Peyer's patch (tissue), 4 donors: ENCODE data around the gene CERS6. TPM values are rescaled to one million over a fixed set of nuclear protein-coding genes. Genes with fewer than 3 reads are reported as not detected.

Experiments
- DNase-seq, 3 donors: peaks; one replicate each; pipeline ENCODE4 v3.0.0-alpha.2; 2017 to 2019
- H3K27ac ChIP-seq, 4 donors: fragments of 200-600 bp; sonication (generic); one replicate each; pipeline ENCODE4 v1.5.1; 2016 to 2019
- H3K27me3 ChIP-seq, 2 donors: fragments of 200-600 bp; sonication (generic); one replicate each; pipeline ENCODE4 v1.5.1; 2019
- H3K36me3 ChIP-seq, 3 donors: fragments of 200-600 bp; sonication (generic); one replicate each; pipeline ENCODE4 v1.5.1; 2016 to 2019
- H3K4me1 ChIP-seq, 4 donors: fragments of 200-600 bp; sonication (generic); one replicate each; pipeline ENCODE4 v1.5.1; 2016 to 2019
- H3K4me3 ChIP-seq, 4 donors: fragments of 200-600 bp; sonication (generic); 1 replicate in 3 of 4; 2 replicates in 1 of 4; pipeline ENCODE4 v1.5.1; 2016 to 2019; ENCODE audit warnings: mild to moderate bottlenecking in 1 of 4
- H3K9me3 ChIP-seq, 4 donors: fragments of 200-600 bp; sonication (generic); one replicate each; pipeline ENCODE4 v1.5.1; 2016 to 2019; ENCODE audit warnings: mild to moderate bottlenecking in 1 of 4
- POLR2A ChIP-seq, 2 donors: fragments of 450-650 bp; IDR thresholded peaks; one replicate each; pipeline ENCODE4 v1.5.1; 2017; ENCODE audit warnings: antibody characterized with exemption in 2 of 2, mild to moderate bottlenecking in 2 of 2, moderate library complexity in 2 of 2
- total RNA-seq, 4 donors: library from RNA; depleted of rRNA; stranded (reverse); fragments of >200 nt; gene quantifications; one replicate each; pipeline ENCODE4 v1.1.0, GENCODE V29; 2016
- TF ChIP-seq, protein P1 (sequence below), 6 experiments: fragments of 450-650 bp in 4 of 6; fragments of 200-600 bp in 2 of 6; sonication (generic) in 1 of 6; IDR thresholded peaks; one replicate each; pipeline ENCODE4 v1.5.1; 2017 to 2019; ENCODE audit warnings: antibody characterized with exemption in 6 of 6, mild to moderate bottlenecking in 3 of 6, moderate library complexity in 1 of 6

CERS6 gene
- total RNA-seq, 4 donors from 2014 or later, result 28.1 to 110 (median 96.7) TPM

GRCh38 chr2:168560817-168561499 lies 104.9 kb downstream of the CERS6 start:
- TF ChIP-seq POLR2A (IDR thresholded peaks at IDR 0.05), result no peak
- TF ChIP-seq, protein P1, sequence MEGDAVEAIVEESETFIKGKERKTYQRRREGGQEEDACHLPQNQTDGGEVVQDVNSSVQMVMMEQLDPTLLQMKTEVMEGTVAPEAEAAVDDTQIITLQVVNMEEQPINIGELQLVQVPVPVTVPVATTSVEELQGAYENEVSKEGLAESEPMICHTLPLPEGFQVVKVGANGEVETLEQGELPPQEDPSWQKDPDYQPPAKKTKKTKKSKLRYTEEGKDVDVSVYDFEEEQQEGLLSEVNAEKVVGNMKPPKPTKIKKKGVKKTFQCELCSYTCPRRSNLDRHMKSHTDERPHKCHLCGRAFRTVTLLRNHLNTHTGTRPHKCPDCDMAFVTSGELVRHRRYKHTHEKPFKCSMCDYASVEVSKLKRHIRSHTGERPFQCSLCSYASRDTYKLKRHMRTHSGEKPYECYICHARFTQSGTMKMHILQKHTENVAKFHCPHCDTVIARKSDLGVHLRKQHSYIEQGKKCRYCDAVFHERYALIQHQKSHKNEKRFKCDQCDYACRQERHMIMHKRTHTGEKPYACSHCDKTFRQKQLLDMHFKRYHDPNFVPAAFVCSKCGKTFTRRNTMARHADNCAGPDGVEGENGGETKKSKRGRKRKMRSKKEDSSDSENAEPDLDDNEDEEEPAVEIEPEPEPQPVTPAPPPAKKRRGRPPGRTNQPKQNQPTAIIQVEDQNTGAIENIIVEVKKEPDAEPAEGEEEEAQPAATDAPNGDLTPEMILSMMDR (IDR thresholded peaks at IDR 0.05), result no peak
- Histone ChIP-seq H3K4me1 (no peaks in the 10 kb centered on the region), H3K9me3 (no peaks in the 10 kb centered on the region), H3K4me3 (no peak overlapping the region), H3K36me3 (peaks cover 0 to 10% (median 0%) of the 10 kb centered on the region in 3 donors), H3K27ac (no peak overlapping the region), H3K27me3 (no peaks in the 10 kb centered on the region)
- no peak for DNase-seq

DNA sequence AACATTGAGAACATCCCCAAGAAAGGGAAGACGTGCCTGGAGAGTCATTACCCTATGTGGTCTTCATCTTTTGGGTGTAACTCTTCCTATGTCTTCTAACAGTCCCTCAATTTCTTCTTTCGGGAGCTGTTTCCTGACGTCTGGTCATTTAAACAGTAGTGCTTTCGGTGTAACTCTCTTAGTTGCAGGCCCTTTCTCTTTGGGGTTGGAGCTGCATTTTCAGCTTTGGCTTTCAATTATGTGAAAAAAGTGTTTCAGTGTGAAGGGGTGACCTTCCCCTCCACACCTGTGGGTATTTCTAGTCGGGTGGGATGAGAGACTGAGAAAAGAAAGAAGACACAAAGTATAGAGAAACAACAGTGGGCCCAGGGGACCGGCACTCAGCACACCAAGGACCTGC lies 105.9 kb downstream of the CERS6 start:
- Histone ChIP-seq H3K27me3 (no peaks in the 10 kb centered on the region), H3K27ac (no peak overlapping the region), H3K4me1 (no peaks in the 10 kb centered on the region), H3K4me3 (no peak overlapping the region), H3K9me3 (no peaks in the 10 kb centered on the region), H3K36me3 (peaks cover 0 to 10% (median 0%) of the 10 kb centered on the region in 3 donors)
- no peak for TF ChIP-seq POLR2A (IDR thresholded peaks at IDR 0.05)
- TF ChIP-seq, protein P1 (IDR thresholded peaks at IDR 0.05), result no peak
- DNase-seq, result no peak

DNA sequence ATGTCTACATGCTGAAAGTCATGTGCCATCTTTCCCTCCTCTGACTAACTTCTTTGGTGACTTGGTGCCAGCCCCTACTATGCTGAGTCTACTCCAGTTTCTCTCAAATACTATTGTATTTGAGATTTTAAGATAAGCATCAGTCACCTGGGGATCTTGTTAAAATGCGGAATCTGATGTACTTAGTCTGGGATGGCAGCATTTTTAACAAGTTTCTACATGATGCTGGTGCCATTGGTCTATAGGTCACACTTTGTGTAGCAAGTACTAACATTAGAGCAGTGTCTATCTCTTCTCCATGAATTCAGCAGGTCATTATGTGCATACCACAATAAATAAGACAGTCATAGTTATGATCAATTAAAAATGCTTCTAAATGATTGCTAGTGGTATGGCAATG lies 106.9 kb downstream of the CERS6 start:
- DNase-seq, result no peak
- no peaks in the 10 kb centered on the region for H3K4me1 ChIP-seq
- peaks cover 0 to 10% (median 0%) of the 10 kb centered on the region in 3 donors for H3K36me3 ChIP-seq
- no peaks in the 10 kb centered on the region for H3K9me3 ChIP-seq
- H3K27me3 ChIP-seq, result no peaks in the 10 kb centered on the region
- no peak overlapping the region for H3K4me3 ChIP-seq
- H3K27ac ChIP-seq, result no peak overlapping the region
- TF ChIP-seq, protein P1 (IDR thresholded peaks at IDR 0.05), result no peak
- TF ChIP-seq POLR2A (IDR thresholded peaks at IDR 0.05), result no peak

- DNase-seq, result no peak
- H3K27me3 ChIP-seq, result no peaks in the 10 kb centered on the region
- no peaks in the 10 kb centered on the region for H3K9me3 ChIP-seq
- peaks cover 0 to 10% (median 0%) of the 10 kb centered on the region in 3 donors for H3K36me3 ChIP-seq
- no peaks in the 10 kb centered on the region for H3K4me1 ChIP-seq
- no peak overlapping the region for H3K4me3 ChIP-seq
- no peak overlapping the region for H3K27ac ChIP-seq
- TF ChIP-seq, protein P1 (IDR thresholded peaks at IDR 0.05), result no peak
- no peak for TF ChIP-seq POLR2A (IDR thresholded peaks at IDR 0.05)
These were observed 108.6 kb downstream of the CERS6 start for GRCh38 chr2:168564641-168565040.

DNA sequence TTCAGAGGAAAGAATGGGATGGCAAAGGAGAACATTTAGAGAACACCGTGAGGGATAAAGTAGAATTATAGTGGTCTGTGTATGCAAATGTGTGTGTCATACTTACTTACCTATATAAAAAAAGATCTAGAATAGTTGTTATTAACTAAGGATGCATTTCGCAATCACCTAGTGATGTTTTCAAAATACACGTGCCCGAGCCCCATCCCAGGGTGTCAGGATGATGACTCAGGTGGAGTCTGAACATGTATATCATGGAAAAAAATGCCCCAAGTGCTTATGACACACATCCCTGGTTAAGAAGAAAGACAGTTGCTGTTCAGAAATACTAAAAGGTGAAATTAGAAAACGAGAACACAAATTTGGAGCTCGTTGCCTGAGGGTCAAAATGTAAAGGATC lies 109.0 kb downstream of the CERS6 start:
- Histone ChIP-seq H3K27me3 (no peaks in the 10 kb centered on the region), H3K36me3 (peaks cover 0 to 10% (median 0%) of the 10 kb centered on the region in 3 donors), H3K9me3 (no peaks in the 10 kb centered on the region), H3K4me1 (no peaks in the 10 kb centered on the region), H3K4me3 (no peak overlapping the region), H3K27ac (no peak overlapping the region)
- peak in 1 of 3 donors; percentile 60 for DNase-seq
- TF ChIP-seq, protein P1 (IDR thresholded peaks at IDR 0.05), result no peak
- TF ChIP-seq POLR2A (IDR thresholded peaks at IDR 0.05), result no peak
